Measurements from ENCODE around the gene APCDD1.

Gene APCDD1

GRCh38 chr18:10439898-10440297, 14.5 kb upstream of the APCDD1 start:
- no peak overlapping the region for H3K9ac ChIP-seq (ENCODE audit: low read depth, low read length)
- H3K4me1 ChIP-seq (ENCODE audit: insufficient read depth, low read length): no peaks in the 10 kb centered on the region
- H3K27ac ChIP-seq (ENCODE audit: low read length): no peak overlapping the region
- no peaks in the 10 kb centered on the region for H3K27me3 ChIP-seq (ENCODE audit: insufficient read depth, low read length)
- no peaks in the 10 kb centered on the region for H3K36me3 ChIP-seq (ENCODE audit: insufficient read depth, low read depth, low read length)
- no peak overlapping the region for H3K4me3 ChIP-seq (ENCODE audit: low read length)
- no peaks in the 10 kb centered on the region for H3K9me3 ChIP-seq (ENCODE audit: insufficient read depth, low read depth, low read length)

GRCh38 chr18:10440884-10441283, 13.6 kb upstream of the APCDD1 start:
- Histone ChIP-seq H3K27ac (ENCODE audit: low read length) (no peak overlapping the region), H3K27me3 (ENCODE audit: insufficient read depth, low read length) (no peaks in the 10 kb centered on the region), H3K9ac (ENCODE audit: low read depth, low read length) (no peak overlapping the region), H3K36me3 (ENCODE audit: insufficient read depth, low read depth, low read length) (no peaks in the 10 kb centered on the region), H3K4me1 (ENCODE audit: insufficient read depth, low read length) (no peaks in the 10 kb centered on the region), H3K4me3 (ENCODE audit: low read length) (no peak overlapping the region), H3K9me3 (ENCODE audit: insufficient read depth, low read depth, low read length) (no peaks in the 10 kb centered on the region)

GRCh38 chr18:10441472-10441871, 13.0 kb upstream of the APCDD1 start:
- no peaks in the 10 kb centered on the region for H3K27me3 ChIP-seq (ENCODE audit: insufficient read depth, low read length)
- H3K4me1 ChIP-seq (ENCODE audit: insufficient read depth, low read length): no peaks in the 10 kb centered on the region
- no peak overlapping the region for H3K27ac ChIP-seq (ENCODE audit: low read length)
- H3K9me3 ChIP-seq (ENCODE audit: insufficient read depth, low read depth, low read length): no peaks in the 10 kb centered on the region
- H3K36me3 ChIP-seq (ENCODE audit: insufficient read depth, low read depth, low read length): no peaks in the 10 kb centered on the region
- H3K9ac ChIP-seq (ENCODE audit: low read depth, low read length): no peak overlapping the region
- H3K4me3 ChIP-seq (ENCODE audit: low read length): no peak overlapping the region

- H3K9ac ChIP-seq (ENCODE audit: low read depth, low read length): no peak overlapping the region
- H3K9me3 ChIP-seq (ENCODE audit: insufficient read depth, low read depth, low read length): no peaks in the 10 kb centered on the region
- no peak overlapping the region for H3K27ac ChIP-seq (ENCODE audit: low read length)
- no peaks in the 10 kb centered on the region for H3K27me3 ChIP-seq (ENCODE audit: insufficient read depth, low read length)
- no peak overlapping the region for H3K4me3 ChIP-seq (ENCODE audit: low read length)
- H3K4me1 ChIP-seq (ENCODE audit: insufficient read depth, low read length): no peaks in the 10 kb centered on the region
- no peaks in the 10 kb centered on the region for H3K36me3 ChIP-seq (ENCODE audit: insufficient read depth, low read depth, low read length)
Observed at GRCh38 chr18:10442551-10442971, 11.9 kb upstream of the APCDD1 start.

GRCh38 chr18:10443001-10443400, 11.4 kb upstream of the APCDD1 start:
- H3K36me3 ChIP-seq (ENCODE audit: insufficient read depth, low read depth, low read length): no peaks in the 10 kb centered on the region
- H3K9me3 ChIP-seq (ENCODE audit: insufficient read depth, low read depth, low read length): no peaks in the 10 kb centered on the region
- no peaks in the 10 kb centered on the region for H3K27me3 ChIP-seq (ENCODE audit: insufficient read depth, low read length)
- H3K4me3 ChIP-seq (ENCODE audit: low read length): no peak overlapping the region
- no peak overlapping the region for H3K27ac ChIP-seq (ENCODE audit: low read length)
- no peak overlapping the region for H3K9ac ChIP-seq (ENCODE audit: low read depth, low read length)
- H3K4me1 ChIP-seq (ENCODE audit: insufficient read depth, low read length): no peaks in the 10 kb centered on the region

GRCh38 chr18:10444314-10445006, 10.0 kb upstream of the APCDD1 start:
- H3K9me3 ChIP-seq (ENCODE audit: insufficient read depth, low read depth, low read length): no peaks in the 10 kb centered on the region
- H3K4me1 ChIP-seq (ENCODE audit: insufficient read depth, low read length): no peaks in the 10 kb centered on the region
- H3K9ac ChIP-seq (ENCODE audit: low read depth, low read length): no peak overlapping the region
- no peaks in the 10 kb centered on the region for H3K36me3 ChIP-seq (ENCODE audit: insufficient read depth, low read depth, low read length)
- H3K27ac ChIP-seq (ENCODE audit: low read length): no peak overlapping the region
- H3K27me3 ChIP-seq (ENCODE audit: insufficient read depth, low read length): no peaks in the 10 kb centered on the region
- H3K4me3 ChIP-seq (ENCODE audit: low read length): no peak overlapping the region

GRCh38 chr18:10449396-10449795, 5.0 kb upstream of the APCDD1 start:
- H3K27ac ChIP-seq (ENCODE audit: low read length): no peak overlapping the region
- H3K27me3 ChIP-seq (ENCODE audit: insufficient read depth, low read length): peaks cover 25% of the 10 kb centered on the region
- peaks cover 4% of the 10 kb centered on the region; the same call in 1 of the 2 replicates for H3K4me1 ChIP-seq (ENCODE audit: insufficient read depth, low read length)

GRCh38 chr18:10450986-10451385, 3.4 kb upstream of the APCDD1 start:
- H3K27ac ChIP-seq (ENCODE audit: low read length): no peak overlapping the region
- H3K4me1 ChIP-seq (ENCODE audit: insufficient read depth, low read length): peaks cover 4% of the 10 kb centered on the region; the same call in 1 of the 2 replicates
- no peaks in the 10 kb centered on the region for H3K36me3 ChIP-seq (ENCODE audit: insufficient read depth, low read depth, low read length)
- H3K27me3 ChIP-seq (ENCODE audit: insufficient read depth, low read length): peaks cover 37% of the 10 kb centered on the region
- H3K9ac ChIP-seq (ENCODE audit: low read depth, low read length): no peak overlapping the region
- H3K9me3 ChIP-seq (ENCODE audit: insufficient read depth, low read depth, low read length): no peaks in the 10 kb centered on the region
- no peak overlapping the region for H3K4me3 ChIP-seq (ENCODE audit: low read length)

More at GRCh38 chr18:10449396-10449795, 5.0 kb upstream of the APCDD1 start:
- H3K36me3 ChIP-seq (ENCODE audit: insufficient read depth, low read depth, low read length): no peaks in the 10 kb centered on the region
- no peak overlapping the region for H3K4me3 ChIP-seq (ENCODE audit: low read length)
- H3K9me3 ChIP-seq (ENCODE audit: insufficient read depth, low read depth, low read length): no peaks in the 10 kb centered on the region
- no peak overlapping the region for H3K9ac ChIP-seq (ENCODE audit: low read depth, low read length)

GRCh38 chr18:10453261-10453805, 1.1 kb upstream of the APCDD1 start:
- peak overlapping the region; percentile 56; the same call in 1 of the 2 replicates for H3K9ac ChIP-seq (ENCODE audit: low read depth, low read length)
- H3K4me1 ChIP-seq (ENCODE audit: insufficient read depth, low read length): peaks cover 4% of the 10 kb centered on the region; the same call in 1 of the 2 replicates
- no peaks in the 10 kb centered on the region for H3K36me3 ChIP-seq (ENCODE audit: insufficient read depth, low read depth, low read length)
- peaks cover 60% of the 10 kb centered on the region for H3K27me3 ChIP-seq (ENCODE audit: insufficient read depth, low read length)
- H3K27ac ChIP-seq (ENCODE audit: low read length): no peak overlapping the region
- no peaks in the 10 kb centered on the region for H3K9me3 ChIP-seq (ENCODE audit: insufficient read depth, low read depth, low read length)
- H3K4me3 ChIP-seq (ENCODE audit: low read length): peak overlapping the region; percentile 75

- Histone ChIP-seq H3K4me3 (ENCODE audit: low read length) (peak overlapping the region; percentile 75), H3K9me3 (ENCODE audit: insufficient read depth, low read depth, low read length) (no peaks in the 10 kb centered on the region), H3K4me1 (ENCODE audit: insufficient read depth, low read length) (peaks cover 4% of the 10 kb centered on the region; the same call in 1 of the 2 replicates), H3K9ac (ENCODE audit: low read depth, low read length) (peak overlapping the region; percentile 26; the same call in 1 of the 2 replicates), H3K36me3 (ENCODE audit: insufficient read depth, low read depth, low read length) (no peaks in the 10 kb centered on the region), H3K27me3 (ENCODE audit: insufficient read depth, low read length) (peaks cover 60% of the 10 kb centered on the region), H3K27ac (ENCODE audit: low read length) (no peak overlapping the region)
Observed at GRCh38 chr18:10454681-10455557, 484 bp downstream of the APCDD1 start.

- Histone ChIP-seq H3K4me1 (ENCODE audit: insufficient read depth, low read length) (peaks cover 4% of the 10 kb centered on the region; the same call in 1 of the 2 replicates), H3K36me3 (ENCODE audit: insufficient read depth, low read depth, low read length) (no peaks in the 10 kb centered on the region), H3K9ac (ENCODE audit: low read depth, low read length) (peak overlapping the region; percentile 26; the same call in 1 of the 2 replicates), H3K27ac (ENCODE audit: low read length) (no peak overlapping the region), H3K27me3 (ENCODE audit: insufficient read depth, low read length) (peaks cover 60% of the 10 kb centered on the region), H3K9me3 (ENCODE audit: insufficient read depth, low read depth, low read length) (no peaks in the 10 kb centered on the region), H3K4me3 (ENCODE audit: low read length) (peak overlapping the region; percentile 75)
Observed at GRCh38 chr18:10455726-10456453, 1.5 kb downstream of the APCDD1 start.
